ENCODE measurements around the gene PER1. TPM values are rescaled to one million over a fixed set of nuclear protein-coding genes. Genes with fewer than 3 reads are reported as not detected.
"Not testable (repeated sequence)": the region's sequence is repeated elsewhere in the genome, so short reads cannot be mapped to it uniquely, and the experiment has no call there.

The PER1 gene
- total RNA-seq, 1 donor from 2014 or later = 64.6 TPM

- Mint-ChIP-seq H3K4me3 (ENCODE audit: unreplicated experiment) (peak within 1 kb of the TSS; percentile 97), H3K9me3 (ENCODE audit: unreplicated experiment) (peaks cover 18% of the 10 kb centered on the region)
These were observed 24.2 kb upstream of the PER1 start, which contains the start of gene TMEM107 for GRCh38 chr17:8176197-8176940. TSS of gene TMEM107 (minus strand) at chr17:8176380. CDS start at chr17:8176286, 94 bp downstream.

GRCh38 chr17:8175795-8176196 is 23.6 kb upstream of the PER1 start:
- H3K27me3 Mint-ChIP-seq (ENCODE audit: unreplicated experiment) = peaks cover 11% of the 10 kb centered on the region
- peak overlapping the region; percentile 84 for H3K27ac Mint-ChIP-seq (ENCODE audit: unreplicated experiment)
- peaks cover 14% of the 10 kb centered on the region for H3K9me3 Mint-ChIP-seq (ENCODE audit: unreplicated experiment)
- DNase-seq = no peak
- peak overlapping the region; percentile 97 for H3K4me3 Mint-ChIP-seq (ENCODE audit: unreplicated experiment)
- H3K36me3 Mint-ChIP-seq (ENCODE audit: unreplicated experiment) = no peaks in the 10 kb centered on the region
- no peak for TF ChIP-seq CTCF (IDR thresholded peaks at IDR 0.05; ENCODE audit: partially characterized antibody, unreplicated experiment)
- peaks cover 19% of the 10 kb centered on the region for H3K4me1 Mint-ChIP-seq (ENCODE audit: low read depth, unreplicated experiment)

More at GRCh38 chr17:8176197-8176940, 24.2 kb upstream of the PER1 start, which contains the start of gene TMEM107:
- Mint-ChIP-seq H3K27me3 (ENCODE audit: unreplicated experiment) (peaks cover 11% of the 10 kb centered on the region), H3K27ac (ENCODE audit: unreplicated experiment) (peak within 1 kb of the TSS; percentile 91), H3K36me3 (ENCODE audit: unreplicated experiment) (no peaks in the 10 kb centered on the region), H3K4me1 (ENCODE audit: low read depth, unreplicated experiment) (peaks cover 19% of the 10 kb centered on the region)
- DNase-seq = peak; percentile 93
- no peak for TF ChIP-seq CTCF (IDR thresholded peaks at IDR 0.05; ENCODE audit: partially characterized antibody, unreplicated experiment)

DNA sequence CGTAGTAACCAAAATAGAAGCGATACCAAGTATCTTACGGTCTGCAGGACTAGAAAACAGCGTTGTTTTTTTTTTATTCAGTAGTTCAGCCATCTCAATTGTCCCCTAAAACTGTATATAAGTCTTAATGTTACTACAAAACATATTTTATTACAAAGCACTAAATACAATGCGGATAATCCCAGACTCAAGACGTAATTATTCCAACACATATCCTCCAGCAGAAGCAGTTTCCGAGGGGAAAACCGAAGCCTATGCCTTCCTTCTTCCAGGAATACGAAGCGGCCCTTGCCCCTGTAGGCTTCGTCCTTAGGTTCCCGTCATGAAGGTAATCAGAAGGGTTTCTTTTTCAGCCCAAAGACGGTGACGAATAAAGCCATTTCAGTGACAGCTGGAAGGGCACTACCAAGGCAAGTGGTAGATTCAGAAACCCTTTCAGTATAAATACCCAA is 21.7 kb upstream of the PER1 start:
- peaks cover 19% of the 10 kb centered on the region for H3K4me1 Mint-ChIP-seq (ENCODE audit: low read depth, unreplicated experiment)
- peak overlapping the region; percentile 100 for H3K27ac Mint-ChIP-seq (ENCODE audit: unreplicated experiment)
- no peaks in the 10 kb centered on the region for H3K36me3 Mint-ChIP-seq (ENCODE audit: unreplicated experiment)
- H3K4me3 Mint-ChIP-seq (ENCODE audit: unreplicated experiment) = peak overlapping the region; percentile 93
- no peak for TF ChIP-seq CTCF (IDR thresholded peaks at IDR 0.05; ENCODE audit: partially characterized antibody, unreplicated experiment)
- peaks cover 11% of the 10 kb centered on the region for H3K27me3 Mint-ChIP-seq (ENCODE audit: unreplicated experiment)
- no peak for DNase-seq
- peaks cover 14% of the 10 kb centered on the region for H3K9me3 Mint-ChIP-seq (ENCODE audit: unreplicated experiment)

DNA sequence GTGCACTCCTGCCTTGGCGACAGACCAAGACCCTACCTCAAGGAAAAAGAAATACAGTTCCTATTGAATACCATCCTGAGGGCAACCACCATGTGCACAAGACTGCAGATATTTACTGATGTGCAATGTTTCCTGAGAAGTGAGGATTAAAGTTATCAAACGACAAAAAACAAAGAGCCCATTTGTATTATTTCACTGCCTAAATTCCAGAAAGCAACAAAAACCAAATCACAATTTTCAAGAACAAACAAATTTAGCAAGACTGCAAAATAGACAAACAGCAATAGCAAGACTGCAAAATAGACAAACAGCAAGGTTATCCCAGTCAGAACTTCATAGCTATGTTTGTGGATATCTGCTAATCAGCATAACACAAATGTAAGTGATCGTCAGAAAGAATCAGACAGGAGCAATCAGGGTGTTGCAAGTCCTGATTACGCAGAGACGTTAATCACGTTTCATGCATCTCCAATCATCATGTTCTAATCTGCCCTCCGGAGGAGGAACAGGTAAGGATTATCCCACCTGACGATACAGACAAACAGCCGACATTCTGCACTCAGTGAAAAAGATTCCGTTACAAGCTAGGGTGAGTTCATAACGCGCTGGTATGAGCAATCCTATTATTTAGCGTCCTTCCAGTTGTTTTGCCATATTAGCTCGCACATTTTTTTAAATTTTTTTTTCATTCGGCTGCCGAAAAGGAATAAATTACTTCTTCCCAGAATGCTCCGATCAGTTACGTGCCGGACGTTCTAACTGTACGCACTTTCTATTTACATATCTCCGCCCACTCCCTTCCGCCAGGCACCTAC is 21.1 kb upstream of the PER1 start:
- Mint-ChIP-seq H3K36me3 (ENCODE audit: unreplicated experiment) (no peaks in the 10 kb centered on the region), H3K27me3 (ENCODE audit: unreplicated experiment) (peaks cover 11% of the 10 kb centered on the region), H3K9me3 (ENCODE audit: unreplicated experiment) (peaks cover 14% of the 10 kb centered on the region), H3K4me3 (ENCODE audit: unreplicated experiment) (peak overlapping the region; percentile 93), H3K4me1 (ENCODE audit: low read depth, unreplicated experiment) (peaks cover 19% of the 10 kb centered on the region), H3K27ac (ENCODE audit: unreplicated experiment) (peak overlapping the region; percentile 100)
- peak; percentile 58 for DNase-seq
- TF ChIP-seq CTCF (IDR thresholded peaks at IDR 0.05; ENCODE audit: partially characterized antibody, unreplicated experiment) = no peak

DNA sequence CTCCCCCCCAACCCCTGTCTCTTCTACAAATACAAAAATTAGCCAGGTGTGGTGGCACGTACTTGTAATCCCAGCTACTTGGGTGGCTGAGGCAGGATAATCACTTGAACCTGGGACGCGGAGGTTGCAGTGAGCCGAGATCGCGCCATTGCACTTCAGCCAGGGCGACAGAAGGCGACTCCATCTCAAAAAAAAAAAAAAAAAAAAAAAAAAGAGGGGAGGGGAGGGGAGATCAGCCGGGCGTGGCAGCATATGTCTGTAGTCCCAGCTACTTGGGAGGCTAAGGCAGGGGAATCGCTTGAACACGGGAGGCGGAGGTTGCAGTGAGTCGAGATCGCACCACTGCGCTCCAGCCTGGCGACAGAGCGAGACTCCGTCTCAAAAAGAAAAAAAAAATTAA is 18.0 kb upstream of the PER1 start:
- H3K4me3 Mint-ChIP-seq (ENCODE audit: unreplicated experiment); H3K36me3 Mint-ChIP-seq (ENCODE audit: unreplicated experiment); H3K27me3 Mint-ChIP-seq (ENCODE audit: unreplicated experiment); H3K9me3 Mint-ChIP-seq (ENCODE audit: unreplicated experiment); H3K4me1 Mint-ChIP-seq (ENCODE audit: low read depth, unreplicated experiment); H3K27ac Mint-ChIP-seq (ENCODE audit: unreplicated experiment); DNase-seq: not testable (repeated sequence)
